ENCODE data around the gene ATPAF2. TPM values are rescaled to one million over a fixed set of nuclear protein-coding genes. Genes with fewer than 3 reads are reported as not detected.

Gene ATPAF2
- total RNA-seq, 1 experiment from 2014 or later, result 38.8 TPM

- Histone ChIP-seq H2AFZ (ENCODE audit: low read length) (no peak overlapping the region), H3K4me3 (ENCODE audit: low read length) (no peak overlapping the region), H3K27me3 (ENCODE audit: low read length) (no peaks in the 10 kb centered on the region), H3K9ac (ENCODE audit: low read length) (no peak overlapping the region), H3K79me2 (ENCODE audit: low read length) (peaks cover 31% of the 10 kb centered on the region), H4K20me1 (ENCODE audit: insufficient read depth, low read depth, low read length) (no peaks in the 10 kb centered on the region), H3K4me2 (ENCODE audit: low read depth, low read length, poor library complexity, severe bottlenecking) (no peak overlapping the region), H3K36me3 (ENCODE audit: insufficient read depth, low read length) (peaks cover 11% of the 10 kb centered on the region; the same call in 1 of the 2 replicates), H3K9me2 (replicated peaks; ENCODE audit: insufficient read depth, low read length) (no peaks in the 10 kb centered on the region), H3K4me1 (ENCODE audit: low read length) (peaks cover 6% of the 10 kb centered on the region), H3K9me3 (ENCODE audit: low read length) (no peaks in the 10 kb centered on the region), H3K27ac (ENCODE audit: low read length) (no peak overlapping the region)
- no peak for DNase-seq
Observed at GRCh38 chr17:18027280-18027679, 11.7 kb downstream of the ATPAF2 start.

GRCh38 chr17:18025945-18026776 lies 12.8 kb downstream of the ATPAF2 start:
- no peaks in the 10 kb centered on the region for H4K20me1 ChIP-seq (ENCODE audit: insufficient read depth, low read depth, low read length)
- no peaks in the 10 kb centered on the region for H3K4me1 ChIP-seq (ENCODE audit: low read length)
- H3K9ac ChIP-seq (ENCODE audit: low read length), result no peak overlapping the region
- H3K27ac ChIP-seq (ENCODE audit: low read length), result no peak overlapping the region
- H3K36me3 ChIP-seq (ENCODE audit: insufficient read depth, low read length), result peaks cover 11% of the 10 kb centered on the region; the same call in 1 of the 2 replicates
- no peaks in the 10 kb centered on the region for H3K27me3 ChIP-seq (ENCODE audit: low read length)
- no peak overlapping the region for H3K4me2 ChIP-seq (ENCODE audit: low read depth, low read length, poor library complexity, severe bottlenecking)
- H3K9me2 ChIP-seq (replicated peaks; ENCODE audit: insufficient read depth, low read length), result no peaks in the 10 kb centered on the region
- no peaks in the 10 kb centered on the region for H3K9me3 ChIP-seq (ENCODE audit: low read length)
- DNase-seq, result no peak
- H3K79me2 ChIP-seq (ENCODE audit: low read length), result peaks cover 20% of the 10 kb centered on the region
- no peak overlapping the region for H3K4me3 ChIP-seq (ENCODE audit: low read length)
- H2AFZ ChIP-seq (ENCODE audit: low read length), result no peak overlapping the region

GRCh38 chr17:18025241-18025944 lies 13.6 kb downstream of the ATPAF2 start:
- no peak overlapping the region for H3K4me2 ChIP-seq (ENCODE audit: low read depth, low read length, poor library complexity, severe bottlenecking)
- H3K79me2 ChIP-seq (ENCODE audit: low read length), result peaks cover 17% of the 10 kb centered on the region
- no peak overlapping the region for H2AFZ ChIP-seq (ENCODE audit: low read length)
- no peak overlapping the region for H3K27ac ChIP-seq (ENCODE audit: low read length)
- no peaks in the 10 kb centered on the region for H3K27me3 ChIP-seq (ENCODE audit: low read length)
- no peaks in the 10 kb centered on the region for H4K20me1 ChIP-seq (ENCODE audit: insufficient read depth, low read depth, low read length)
- DNase-seq, result no peak
- no peaks in the 10 kb centered on the region for H3K9me2 ChIP-seq (replicated peaks; ENCODE audit: insufficient read depth, low read length)
- H3K36me3 ChIP-seq (ENCODE audit: insufficient read depth, low read length), result peaks cover 11% of the 10 kb centered on the region
- no peaks in the 10 kb centered on the region for H3K4me1 ChIP-seq (ENCODE audit: low read length)
- no peaks in the 10 kb centered on the region for H3K9me3 ChIP-seq (ENCODE audit: low read length)
- no peak overlapping the region for H3K4me3 ChIP-seq (ENCODE audit: low read length)
- no peak overlapping the region for H3K9ac ChIP-seq (ENCODE audit: low read length)

- Histone ChIP-seq H3K36me3 (ENCODE audit: insufficient read depth, low read length) (peaks cover 5% of the 10 kb centered on the region), H3K27ac (ENCODE audit: low read length) (no peak overlapping the region), H3K9ac (ENCODE audit: low read length) (no peak overlapping the region), H3K4me2 (ENCODE audit: low read depth, low read length, poor library complexity, severe bottlenecking) (no peak overlapping the region), H3K79me2 (ENCODE audit: low read length) (no peaks in the 10 kb centered on the region), H3K9me3 (ENCODE audit: low read length) (no peaks in the 10 kb centered on the region), H4K20me1 (ENCODE audit: insufficient read depth, low read depth, low read length) (0 out of 2 replicates have a peak, but pooled peaks cover 4% of the 10 kb centered on the region), H3K27me3 (ENCODE audit: low read length) (no peaks in the 10 kb centered on the region), H3K9me2 (replicated peaks; ENCODE audit: insufficient read depth, low read length) (no peaks in the 10 kb centered on the region), H2AFZ (ENCODE audit: low read length) (no peak overlapping the region), H3K4me3 (ENCODE audit: low read length) (no peak overlapping the region), H3K4me1 (ENCODE audit: low read length) (no peaks in the 10 kb centered on the region)
- DNase-seq, result no peak
Observed at GRCh38 chr17:18021372-18021771, 17.6 kb downstream of the ATPAF2 start.

- H3K9me2 ChIP-seq (replicated peaks; ENCODE audit: insufficient read depth, low read length), result no peaks in the 10 kb centered on the region
- no peaks in the 10 kb centered on the region for H3K79me2 ChIP-seq (ENCODE audit: low read length)
- no peak for DNase-seq
- H3K4me3 ChIP-seq (ENCODE audit: low read length), result no peak overlapping the region
- H3K4me2 ChIP-seq (ENCODE audit: low read depth, low read length, poor library complexity, severe bottlenecking), result no peak overlapping the region
- no peaks in the 10 kb centered on the region for H3K4me1 ChIP-seq (ENCODE audit: low read length)
- H4K20me1 ChIP-seq (ENCODE audit: insufficient read depth, low read depth, low read length), result 0 out of 2 replicates have a peak, but pooled peaks cover 4% of the 10 kb centered on the region
- H3K27me3 ChIP-seq (ENCODE audit: low read length), result no peaks in the 10 kb centered on the region
- no peak overlapping the region for H3K27ac ChIP-seq (ENCODE audit: low read length)
- no peak overlapping the region for H3K9ac ChIP-seq (ENCODE audit: low read length)
- no peaks in the 10 kb centered on the region for H3K9me3 ChIP-seq (ENCODE audit: low read length)
- H2AFZ ChIP-seq (ENCODE audit: low read length), result no peak overlapping the region
- peaks cover 6% of the 10 kb centered on the region for H3K36me3 ChIP-seq (ENCODE audit: insufficient read depth, low read length)
Observed at GRCh38 chr17:18020971-18021370, 18.0 kb downstream of the ATPAF2 start.

GRCh38 chr17:18019838-18020154 lies 19.2 kb downstream of the ATPAF2 start:
- no peak for DNase-seq
- Histone ChIP-seq H2AFZ (ENCODE audit: low read length) (no peak overlapping the region), H3K9me3 (ENCODE audit: low read length) (no peaks in the 10 kb centered on the region), H3K9ac (ENCODE audit: low read length) (no peak overlapping the region), H3K36me3 (ENCODE audit: insufficient read depth, low read length) (peaks cover 8% of the 10 kb centered on the region), H3K27me3 (ENCODE audit: low read length) (no peaks in the 10 kb centered on the region), H3K27ac (ENCODE audit: low read length) (no peak overlapping the region), H3K4me3 (ENCODE audit: low read length) (no peak overlapping the region), H3K4me2 (ENCODE audit: low read depth, low read length, poor library complexity, severe bottlenecking) (no peak overlapping the region), H4K20me1 (ENCODE audit: insufficient read depth, low read depth, low read length) (0 out of 2 replicates have a peak, but pooled peaks cover 4% of the 10 kb centered on the region), H3K4me1 (ENCODE audit: low read length) (no peaks in the 10 kb centered on the region), H3K9me2 (replicated peaks; ENCODE audit: insufficient read depth, low read length) (no peaks in the 10 kb centered on the region), H3K79me2 (ENCODE audit: low read length) (no peaks in the 10 kb centered on the region)

- Histone ChIP-seq H3K36me3 (ENCODE audit: insufficient read depth, low read length) (peaks cover 8% of the 10 kb centered on the region), H4K20me1 (ENCODE audit: insufficient read depth, low read depth, low read length) (0 out of 2 replicates have a peak, but pooled peaks cover 4% of the 10 kb centered on the region), H3K4me1 (ENCODE audit: low read length) (no peaks in the 10 kb centered on the region), H3K27ac (ENCODE audit: low read length) (no peak overlapping the region), H3K9me2 (replicated peaks; ENCODE audit: insufficient read depth, low read length) (no peaks in the 10 kb centered on the region), H2AFZ (ENCODE audit: low read length) (no peak overlapping the region), H3K4me3 (ENCODE audit: low read length) (no peak overlapping the region), H3K27me3 (ENCODE audit: low read length) (no peaks in the 10 kb centered on the region), H3K4me2 (ENCODE audit: low read depth, low read length, poor library complexity, severe bottlenecking) (no peak overlapping the region), H3K9ac (ENCODE audit: low read length) (no peak overlapping the region), H3K9me3 (ENCODE audit: low read length) (no peaks in the 10 kb centered on the region), H3K79me2 (ENCODE audit: low read length) (no peaks in the 10 kb centered on the region)
- no peak for DNase-seq
Observed at GRCh38 chr17:18018411-18018921, 20.5 kb downstream of the ATPAF2 start.

GRCh38 chr17:18017958-18018357 lies 21.0 kb downstream of the ATPAF2 start:
- Histone ChIP-seq H3K9me2 (replicated peaks; ENCODE audit: insufficient read depth, low read length) (no peaks in the 10 kb centered on the region), H3K79me2 (ENCODE audit: low read length) (no peaks in the 10 kb centered on the region), H3K4me3 (ENCODE audit: low read length) (no peak overlapping the region), H3K9ac (ENCODE audit: low read length) (no peak overlapping the region), H3K4me2 (ENCODE audit: low read depth, low read length, poor library complexity, severe bottlenecking) (no peak overlapping the region), H3K27me3 (ENCODE audit: low read length) (no peaks in the 10 kb centered on the region), H3K36me3 (ENCODE audit: insufficient read depth, low read length) (peaks cover 10% of the 10 kb centered on the region), H4K20me1 (ENCODE audit: insufficient read depth, low read depth, low read length) (0 out of 2 replicates have a peak, but pooled peaks cover 4% of the 10 kb centered on the region), H3K4me1 (ENCODE audit: low read length) (no peaks in the 10 kb centered on the region), H2AFZ (ENCODE audit: low read length) (no peak overlapping the region), H3K9me3 (ENCODE audit: low read length) (no peaks in the 10 kb centered on the region), H3K27ac (ENCODE audit: low read length) (no peak overlapping the region)
- DNase-seq, result no peak

All from Karpas-422 (cell line).